Aorta (tissue), 5 donors: ENCODE data around the gene PLCG1. TPM values are rescaled to one million over a fixed set of nuclear protein-coding genes. Genes with fewer than 3 reads are reported as not detected.
"Not testable (repeated sequence)": the region's sequence is repeated elsewhere in the genome, so short reads cannot be mapped to it uniquely, and the experiment has no call there.

Source experiments
- ATAC-seq: fragments of 200-7000 bp; cut with Tn5 transposase; one replicate; pipeline ENCODE4 v1.9.1; 2022; ENCODE audit warnings: moderate library complexity; ENCODE audit not compliant: low FRiP score
- DNase-seq, 2 donors: peaks; one replicate each; pipeline ENCODE4 v3.0.0-alpha.2; 2020
- H3K27ac ChIP-seq, 2 donors: one replicate each; pipeline ENCODE4 v1.5.1; 2013; ENCODE audit warnings: low read length in 2 of 2, mild to moderate bottlenecking in 2 of 2, moderate library complexity in 2 of 2, control low read depth in 1 of 2, inconsistent platforms in 1 of 2, low read depth in 1 of 2
- H3K27me3 ChIP-seq, 2 donors: one replicate each; pipeline ENCODE4 v1.6.1; 2013; ENCODE audit warnings: control low read depth in 1 of 2, low read length in 1 of 2, mild to moderate bottlenecking in 1 of 2, moderate library complexity in 1 of 2; ENCODE audit not compliant: insufficient read depth in 2 of 2, control insufficient read depth in 1 of 2
- H3K36me3 ChIP-seq, 2 donors: one replicate each; pipeline ENCODE4 v1.6.1; 2013; ENCODE audit warnings: control low read depth in 1 of 2, low read length in 1 of 2, mild to moderate bottlenecking in 1 of 2; ENCODE audit not compliant: insufficient read depth in 2 of 2, control insufficient read depth in 1 of 2
- H3K4me1 ChIP-seq, 2 donors: one replicate each; pipeline ENCODE4 v1.6.1; 2013; ENCODE audit warnings: low read length in 2 of 2, control low read depth in 1 of 2, mild to moderate bottlenecking in 1 of 2, moderate library complexity in 1 of 2; ENCODE audit not compliant: insufficient read depth in 2 of 2, control insufficient read depth in 1 of 2
- H3K4me3 ChIP-seq, 2 donors: one replicate each; pipeline ENCODE4 v1.5.1; 2013; ENCODE audit warnings: low read length in 2 of 2, control low read depth in 1 of 2, mild to moderate bottlenecking in 1 of 2
- H3K9me3 ChIP-seq: one replicate; pipeline ENCODE4 v1.6.1; 2013; ENCODE audit warnings: mild to moderate bottlenecking, low read length; ENCODE audit not compliant: control insufficient read depth
- WGBS, 2 donors: extraction: QIAGEN DNeasy Blood & Tissue Kit; methylation state at CpG; one replicate each; pipeline ENCODE4 v1.1.7; 2013; 5-methylcytosine and 5-hydroxymethylcytosine counted together
- intact Hi-C, 2 donors: fragments of 100-400 bp; cut with DNase I; formaldehyde crosslinking; loops; one replicate each; pipeline versions ENCODE4 v1.14.2 to v1.15.0; 2022
- polyA plus RNA-seq, 2 donors: library from polyadenylated mRNA; stranded (reverse); fragments of 200-250 nt; gene quantifications; one replicate each; pipeline ENCODE4 v1.2.3, GENCODE V29; 2013
- total RNA-seq, 2 donors: library from RNA; stranded (reverse); fragmentation: NEBNext Ultra II Directional; extraction: Animal tissue kit (Norgen Biotek cat#: 25700); gene quantifications; one replicate each; pipeline ENCODE4 v1.2.1, GENCODE V29; 2021
- donor health status: healthy with polysubstance abuse.
- donor health status: Bipolar disorder and iron deficiency.
- donor health status: DM: no; HTN: no; CAD: no.
- donor health status: DM: no; HTN: no; CAD: no.
- donor health status: DM: yes; HTN: yes; CAD: no.

Gene PLCG1
- total and polyA plus RNA-seq, 4 donors: 17.9 to 148 (median 74.4) TPM

GRCh38 chr20:41100001-41100480, 37.3 kb upstream of the PLCG1 start:
- no peak for DNase-seq
- intact Hi-C loops: no loop called here
- peaks cover 9 to 12% of the 10 kb centered on the region in 2 donors for H3K36me3 ChIP-seq

GRCh38 chr20:41101660-41102059, 35.7 kb upstream of the PLCG1 start:
- H3K27me3 ChIP-seq: no peaks in the 10 kb centered on the region
- no peak overlapping the region for H3K27ac ChIP-seq
- intact Hi-C loops: no loop called here
- DNase-seq (no peak), ATAC-seq (no peak)
- no peaks in the 10 kb centered on the region for H3K9me3 ChIP-seq
- WGBS, 2 donors: 75 to 76% methylated on average over 2 of the region's 2 CpGs
- H3K4me3 ChIP-seq: no peak overlapping the region
- no peaks in the 10 kb centered on the region for H3K4me1 ChIP-seq
- peaks cover 9 to 12% of the 10 kb centered on the region in 2 donors for H3K36me3 ChIP-seq

More at GRCh38 chr20:41100001-41100480, 37.3 kb upstream of the PLCG1 start:
- 85 to 88% methylated on average over 9 of the region's 9 CpGs for WGBS, 2 donors
- Histone ChIP-seq H3K9me3 (no peaks in the 10 kb centered on the region), H3K27me3 (no peaks in the 10 kb centered on the region), H3K4me1 (no peaks in the 10 kb centered on the region), H3K4me3 (no peak overlapping the region), H3K27ac (no peak overlapping the region)
- ATAC-seq: no peak

- Histone ChIP-seq H3K4me3 (no peak overlapping the region), H3K36me3 (peaks cover 0 to 3% of the 10 kb centered on the region in 2 donors), H3K27me3 (no peaks in the 10 kb centered on the region), H3K27ac (no peak overlapping the region), H3K4me1 (no peaks in the 10 kb centered on the region), H3K9me3 (no peaks in the 10 kb centered on the region)
- intact Hi-C loops: no loop called here
- no peak for DNase-seq
- WGBS, 2 donors: 62 to 63% methylated on average over 1 of the region's 1 CpG
- no peak for ATAC-seq
Measured at GRCh38 chr20:41108531-41108930, 28.8 kb upstream of the PLCG1 start.

- no peaks in the 10 kb centered on the region for H3K4me1 ChIP-seq
- H3K27me3 ChIP-seq: no peaks in the 10 kb centered on the region
- no peak overlapping the region for H3K4me3 ChIP-seq
- H3K9me3 ChIP-seq: no peaks in the 10 kb centered on the region
- peaks cover 4% of the 10 kb centered on the region in 2 donors for H3K36me3 ChIP-seq
- intact Hi-C loops: no loop called here
- WGBS, 2 donors: 95 to 96% methylated on average over 11 of the region's 11 CpGs
- H3K27ac ChIP-seq: no peak overlapping the region
- ATAC-seq (no peak), DNase-seq (no peak)
Measured at GRCh38 chr20:41110012-41110411, 27.3 kb upstream of the PLCG1 start.

GRCh38 chr20:41110930-41111577, 26.3 kb upstream of the PLCG1 start:
- Histone ChIP-seq H3K4me3 (no peak overlapping the region), H3K4me1 (no peaks in the 10 kb centered on the region), H3K9me3 (no peaks in the 10 kb centered on the region), H3K27me3 (no peaks in the 10 kb centered on the region), H3K27ac (no peak overlapping the region), H3K36me3 (peaks cover 5 to 11% of the 10 kb centered on the region in 2 donors)
- 87 to 90% methylated on average over 5 of the region's 5 CpGs for WGBS, 2 donors
- DNase-seq: no peak
- ATAC-seq: no peak
- intact Hi-C loops: no loop called here

- no peak for ATAC-seq
- H3K4me3 ChIP-seq: no peak overlapping the region
- H3K9me3 ChIP-seq: no peaks in the 10 kb centered on the region
- no peaks in the 10 kb centered on the region for H3K4me1 ChIP-seq
- DNase-seq: no peak
- intact Hi-C loops: no loop called here
- WGBS, 2 donors: 74 to 82% methylated on average over 5 of the region's 5 CpGs
- no peaks in the 10 kb centered on the region for H3K27me3 ChIP-seq
- peaks cover 7 to 12% of the 10 kb centered on the region in 2 donors for H3K36me3 ChIP-seq
- no peak overlapping the region for H3K27ac ChIP-seq
Measured at GRCh38 chr20:41111578-41111951, 25.8 kb upstream of the PLCG1 start.

GRCh38 chr20:41116282-41116956, 20.9 kb upstream of the PLCG1 start:
- intact Hi-C loops: no loop called here
- DNase-seq: no peak
- no peak overlapping the region for H3K4me3 ChIP-seq
- H3K27ac ChIP-seq: no peak overlapping the region
- H3K4me1 ChIP-seq: no peaks in the 10 kb centered on the region
- peaks cover 11 to 16% of the 10 kb centered on the region in 2 donors for H3K36me3 ChIP-seq
- no peak for ATAC-seq
- no peaks in the 10 kb centered on the region for H3K9me3 ChIP-seq
- 82 to 85% methylated on average over 6 of the region's 6 CpGs for WGBS, 2 donors
- H3K27me3 ChIP-seq: no peaks in the 10 kb centered on the region

GRCh38 chr20:41118159-41118558, 19.2 kb upstream of the PLCG1 start:
- ATAC-seq, H3K9me3 ChIP-seq, H3K4me3 ChIP-seq, H3K27ac ChIP-seq, intact Hi-C loops, H3K4me1 ChIP-seq, DNase-seq, H3K27me3 ChIP-seq: not testable (repeated sequence)
- H3K36me3 ChIP-seq: peaks cover 15 to 23% of the 10 kb centered on the region in 2 donors
- WGBS, 2 donors: 72% methylated on average over 6 of the region's 6 CpGs

- no peaks in the 10 kb centered on the region for H3K9me3 ChIP-seq
- intact Hi-C loops: no loop called here
- H3K27me3 ChIP-seq: no peaks in the 10 kb centered on the region
- H3K27ac ChIP-seq: no peak overlapping the region
- H3K4me3 ChIP-seq: no peak overlapping the region
- DNase-seq (no peak), ATAC-seq (no peak)
- 39 to 41% methylated on average over 3 of the region's 3 CpGs for WGBS, 2 donors
- peaks cover 15 to 23% of the 10 kb centered on the region in 2 donors for H3K36me3 ChIP-seq
- H3K4me1 ChIP-seq: no peaks in the 10 kb centered on the region
Measured at GRCh38 chr20:41118632-41119031, 18.7 kb upstream of the PLCG1 start.
